HG03460 (cell line): ENCODE measurements around the gene RGL4.

Experiments used
- ATAC-seq: cut with Tn5 transposase; IDR thresholded peaks from one replicate; pipeline ENCODE4 v1.9.1; 2021; ENCODE audit not compliant: unreplicated experiment

Gene RGL4

GRCh38 chr22:23678133-23678532 is 12.7 kb upstream of the RGL4 start:
- no peak for ATAC-seq

- ATAC-seq: no peak
Observed at GRCh38 chr22:23681026-23681809, 9.6 kb upstream of the RGL4 start.

GRCh38 chr22:23682077-23682476 is 8.7 kb upstream of the RGL4 start:
- ATAC-seq: no peak

- ATAC-seq: no peak
Observed at GRCh38 chr22:23682827-23683355, 7.9 kb upstream of the RGL4 start.

- ATAC-seq: no peak
Observed at GRCh38 chr22:23683545-23683944, 7.3 kb upstream of the RGL4 start.

GRCh38 chr22:23684026-23684425 is 6.8 kb upstream of the RGL4 start:
- no peak for ATAC-seq

GRCh38 chr22:23684561-23685031 is 6.2 kb upstream of the RGL4 start:
- no peak for ATAC-seq

- ATAC-seq: no peak
Observed at GRCh38 chr22:23685205-23685784, 5.5 kb upstream of the RGL4 start.

- no peak for ATAC-seq
Observed at GRCh38 chr22:23686416-23687024, 4.3 kb upstream of the RGL4 start.

GRCh38 chr22:23688121-23688520 is 2.7 kb upstream of the RGL4 start:
- no peak for ATAC-seq

- ATAC-seq: no peak
Observed at GRCh38 chr22:23688571-23688970, 2.2 kb upstream of the RGL4 start.

GRCh38 chr22:23689414-23689813 is 1.4 kb upstream of the RGL4 start:
- ATAC-seq: no peak

- ATAC-seq: no peak
Observed at GRCh38 chr22:23691748-23692423, 1.1 kb downstream of the RGL4 start.

GRCh38 chr22:23692598-23693291 is 1.9 kb downstream of the RGL4 start:
- ATAC-seq: no peak

- no peak for ATAC-seq
Observed at GRCh38 chr22:23693979-23694680, 3.3 kb downstream of the RGL4 start.

- no peak for ATAC-seq
Observed at GRCh38 chr22:23695141-23695540, 4.3 kb downstream of the RGL4 start.

GRCh38 chr22:23695571-23696325 is 4.9 kb downstream of the RGL4 start:
- ATAC-seq: no peak

GRCh38 chr22:23696326-23696851 is 5.6 kb downstream of the RGL4 start:
- ATAC-seq: peak; percentile 95
